Measurements from ENCODE around the gene CD79B.

- TF ChIP-seq CTCF (IDR thresholded peaks at IDR 0.05) (no peak), EP300 (IDR thresholded peaks at IDR 0.05) (no peak), POLR2A (IDR thresholded peaks at IDR 0.05) (no peak)
These were observed 6.5 kb downstream of the CD79B start for GRCh38 chr17:63925615-63926014.
